Testis (tissue), 3 donors: Measurements from ENCODE around the gene KIF18B. TPM values are rescaled to one million over a fixed set of nuclear protein-coding genes. Genes with fewer than 3 reads are reported as not detected.
A peak's percentile ranks its signal among the peaks of the same experiment; 100 is the strongest.

ENCODE experiments used
- DNase-seq: peaks from one replicate; pipeline ENCODE4 v3.0.0-alpha.2; 2019
- H3K27ac ChIP-seq, 2 donors: fragments of 200-600 bp; sonication (generic); one replicate each; pipeline ENCODE4 v1.5.1; 2019
- H3K27me3 ChIP-seq: fragments of 200-600 bp; sonication (generic); one replicate; pipeline ENCODE4 v1.5.1; 2019
- H3K36me3 ChIP-seq: fragments of 200-600 bp; sonication (generic); one replicate; pipeline ENCODE4 v1.5.1; 2017; ENCODE audit warnings: low read depth; ENCODE audit errors: missing control alignments
- H3K4me1 ChIP-seq: fragments of 200-600 bp; sonication (generic); one replicate; pipeline ENCODE4 v1.5.1; 2019
- H3K4me3 ChIP-seq, 2 donors: fragments of 200-600 bp; sonication (generic); one replicate each; pipeline ENCODE4 v1.5.1; 2017 to 2019
- H3K9me3 ChIP-seq: fragments of 200-600 bp; sonication (generic); one replicate; pipeline ENCODE4 v1.5.1; 2017
- CTCF ChIP-seq, 3 experiments: fragments of 450-650 bp in 2 of 3; fragments of 200-600 bp in 1 of 3; sonication (generic) in 1 of 3; IDR thresholded peaks; one replicate each; pipeline ENCODE4 v1.5.1; 2016 to 2019; ENCODE audit warnings: antibody characterized with exemption in 3 of 3, mild to moderate bottlenecking in 2 of 3, moderate library complexity in 1 of 3
- POLR2A ChIP-seq: fragments of 450-650 bp; IDR thresholded peaks from one replicate; pipeline ENCODE4 v1.6.1; 2017; ENCODE audit warnings: antibody characterized with exemption, mild to moderate bottlenecking, moderate library complexity
- WGBS, 2 donors: methylation state at CpG; one replicate each; pipeline ENCODE4 v1.1.5; 2018; 5-methylcytosine and 5-hydroxymethylcytosine counted together
- intact Hi-C: fragments of 100-400 bp; cut with DNase I; formaldehyde crosslinking; loops from one replicate; pipeline ENCODE4 v1.15.1; 2023; ENCODE audit warnings: low total_unique reads
- polyA plus RNA-seq: library from polyadenylated mRNA; stranded (reverse); fragments of 350-450 nt; fragmentation: Illumina TruSeq; extraction: RNeasy Lipid Tissue Mini Kit (QIAGEN cat#74804); gene quantifications from one replicate; pipeline ENCODE4 v1.2.3, GENCODE V29; 2014; ENCODE audit warnings: low read depth, low replicate concordance; ENCODE audit not compliant: insufficient read depth
- total RNA-seq, 2 donors: library from RNA; depleted of rRNA; stranded (reverse); fragments of >200 nt; gene quantifications; one replicate each; pipeline ENCODE4 v1.2.3, GENCODE V29; 2016

KIF18B gene
- total and polyA plus RNA-seq, 3 donors from 2014 or later, result 3.7 to 6.0 (median 4.7) TPM

DNA sequence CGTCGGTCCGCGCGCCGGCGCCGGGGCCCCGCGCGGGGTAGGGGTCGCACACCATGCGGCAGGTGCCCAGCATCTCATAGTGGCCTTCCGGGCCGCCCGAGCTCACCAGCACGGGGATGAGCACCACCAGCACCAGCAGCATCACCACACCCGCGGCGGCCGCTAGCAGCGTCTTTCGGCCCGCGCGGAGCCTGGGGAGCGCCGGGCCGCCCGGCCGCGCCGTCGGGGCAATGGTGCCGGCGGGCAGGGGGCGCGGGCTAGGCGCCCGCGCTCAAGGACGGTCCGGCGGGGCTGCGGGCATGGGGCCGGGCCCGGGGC lies 20.3 kb upstream of the KIF18B start:
- intact Hi-C loops, result no loop called here
- Histone ChIP-seq H3K36me3 (no peaks in the 10 kb centered on the region), H3K27me3 (no peaks in the 10 kb centered on the region), H3K4me3 (peak overlapping the region in 1 of 2 donors; percentile 9), H3K4me1 (peaks cover 14% of the 10 kb centered on the region), H3K27ac (no peak overlapping the region), H3K9me3 (no peaks in the 10 kb centered on the region)
- 4% methylated on average over 9 of the region's 47 CpGs; no CpG with 5 or more reads in 1 of the 2 donors for WGBS, 2 donors
- TF ChIP-seq CTCF (IDR thresholded peaks at IDR 0.05) (no peak), POLR2A (no peak)
- DNase-seq, result no peak

DNA sequence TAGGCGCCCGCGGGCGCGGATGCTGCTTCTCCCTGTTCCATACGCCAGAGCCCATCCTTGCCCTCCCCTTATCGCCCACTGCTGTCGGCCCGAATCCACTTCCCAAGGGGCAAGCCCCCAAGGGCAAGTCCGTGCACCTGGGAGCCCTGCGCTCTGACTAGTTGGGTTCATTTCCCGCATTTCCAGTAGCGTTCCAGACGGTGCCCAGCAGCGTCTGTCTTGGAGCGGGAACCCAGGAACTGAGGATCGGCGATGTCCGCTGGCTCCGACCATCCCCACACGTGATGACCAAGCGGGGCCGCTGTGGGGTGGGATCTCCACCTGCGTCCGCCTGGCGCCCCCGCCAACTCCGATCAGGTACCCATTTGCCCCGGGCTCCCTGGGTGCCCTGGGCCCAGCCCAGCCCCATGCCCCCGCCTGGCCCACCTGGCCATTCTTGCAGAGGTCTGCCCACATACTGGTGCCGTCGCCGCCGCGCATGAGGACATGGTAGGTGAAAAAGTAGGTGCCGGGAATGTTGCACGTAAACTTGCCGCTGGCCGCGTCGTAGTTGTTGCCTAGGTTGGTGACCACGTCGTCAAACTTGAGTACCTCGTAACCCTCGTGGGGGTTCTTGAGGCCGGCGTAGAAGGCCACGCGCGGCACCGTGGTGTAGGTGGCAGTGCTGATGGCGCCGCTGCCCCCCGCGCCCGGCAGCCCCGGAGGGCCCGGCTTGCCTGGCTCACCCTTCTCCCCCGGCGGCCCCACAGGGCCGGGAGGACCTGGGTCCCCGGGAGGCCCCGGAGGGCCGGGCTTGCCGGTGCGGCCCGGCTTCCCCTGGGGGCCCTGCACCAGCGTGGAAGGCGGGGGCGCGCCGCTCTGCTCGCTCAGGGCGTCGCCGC lies 19.7 kb upstream of the KIF18B start:
- intact Hi-C loops, result no loop called here
- Histone ChIP-seq H3K36me3 (no peaks in the 10 kb centered on the region), H3K4me1 (peaks cover 14% of the 10 kb centered on the region), H3K4me3 (peak overlapping the region in 1 of 2 donors; percentile 9), H3K27ac (no peak overlapping the region), H3K27me3 (no peaks in the 10 kb centered on the region), H3K9me3 (no peaks in the 10 kb centered on the region)
- 0 to 4% methylated on average over 3 to 74 of the region's 76 CpGs for WGBS, 2 donors
- TF ChIP-seq POLR2A (no peak), CTCF (IDR thresholded peaks at IDR 0.05) (no peak)
- DNase-seq, result no peak

DNA sequence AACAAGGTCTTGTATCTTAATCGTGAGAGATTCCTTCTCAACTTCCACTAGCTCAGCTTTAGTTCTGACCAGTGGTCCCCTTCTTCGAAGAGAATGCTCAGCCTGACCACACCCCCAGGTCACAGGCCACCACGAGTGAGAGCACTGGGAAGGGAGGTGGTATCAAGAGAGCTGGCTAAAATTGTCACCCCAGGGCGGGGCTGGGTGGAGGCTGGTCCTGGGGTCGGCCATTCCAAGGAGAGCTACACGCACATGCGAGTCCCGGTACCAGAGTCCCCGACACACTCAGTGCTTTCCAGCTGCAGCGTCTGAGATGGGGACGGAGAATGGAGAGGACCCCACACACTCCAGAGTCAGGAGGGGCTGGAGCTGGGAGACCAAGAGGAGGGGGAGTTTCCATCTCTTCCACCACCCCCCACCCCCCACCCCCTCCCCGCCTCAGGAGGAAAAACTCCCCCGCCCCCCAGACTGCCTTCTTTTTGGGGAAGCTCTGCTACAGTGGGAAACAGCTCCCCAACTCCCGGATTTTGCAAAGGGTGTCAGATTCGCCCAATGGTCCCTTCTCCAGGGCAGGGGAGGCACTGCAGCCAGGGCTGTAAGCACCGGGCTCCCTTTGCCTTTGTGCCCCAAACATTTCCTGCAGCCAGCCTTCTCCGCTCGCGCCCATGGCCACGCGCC lies 18.9 kb upstream of the KIF18B start:
- intact Hi-C loops, result no loop called here
- no peak for DNase-seq
- H3K9me3 ChIP-seq, result no peaks in the 10 kb centered on the region
- no peaks in the 10 kb centered on the region for H3K36me3 ChIP-seq
- 10 to 11% methylated on average over 17 to 21 of the region's 21 CpGs for WGBS, 2 donors
- no peak overlapping the region for H3K4me3 ChIP-seq
- peaks cover 14% of the 10 kb centered on the region for H3K4me1 ChIP-seq
- H3K27me3 ChIP-seq, result no peaks in the 10 kb centered on the region
- H3K27ac ChIP-seq, result no peak overlapping the region
- TF ChIP-seq POLR2A, result no peak
- TF ChIP-seq CTCF (IDR thresholded peaks at IDR 0.05), result no peak

DNA sequence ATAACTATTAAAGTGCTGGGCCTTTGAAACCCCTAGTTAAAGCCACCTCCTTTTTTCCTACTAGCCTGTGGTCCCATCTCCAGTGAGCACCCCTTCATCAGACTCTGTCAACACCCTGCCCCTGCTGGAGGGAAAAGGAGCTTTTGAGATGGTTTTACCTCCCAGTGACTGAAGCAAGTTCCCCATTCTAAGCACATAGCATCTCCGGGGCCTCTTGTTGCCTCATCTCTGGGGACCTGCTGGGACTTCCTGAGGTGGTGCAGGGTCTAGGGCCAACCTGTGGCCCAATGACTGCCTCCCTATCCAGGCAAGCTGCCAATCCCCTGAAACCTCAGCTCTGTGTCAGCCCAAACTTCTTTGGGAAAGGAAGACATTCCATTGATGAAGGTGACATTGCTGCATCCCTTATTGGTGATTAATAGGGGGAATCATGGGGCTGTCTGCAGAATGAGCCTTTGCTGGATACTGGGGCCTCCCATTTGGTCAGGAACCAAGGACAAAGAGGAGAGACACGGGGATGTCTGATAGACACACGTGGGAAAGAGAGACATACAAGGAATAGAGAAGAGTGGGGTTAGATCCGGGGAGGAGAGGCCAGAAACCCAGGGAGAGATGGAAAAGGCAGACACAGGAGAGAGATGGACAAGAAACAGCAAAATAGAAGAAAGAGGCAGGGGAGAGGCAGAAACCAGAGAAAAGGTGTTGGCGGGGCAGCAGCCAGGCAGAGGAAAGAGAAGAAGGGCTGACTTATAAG lies 18.1 kb upstream of the KIF18B start:
- H3K4me1 ChIP-seq, result peaks cover 13% of the 10 kb centered on the region

More for the DNA sequence above, 18.1 kb upstream of the KIF18B start:
- intact Hi-C loops, result no loop called here
- no peak overlapping the region for H3K4me3 ChIP-seq
- H3K27ac ChIP-seq, result no peak overlapping the region
- TF ChIP-seq CTCF (IDR thresholded peaks at IDR 0.05) (no peak), POLR2A (no peak)
- H3K36me3 ChIP-seq, result no peaks in the 10 kb centered on the region
- 56 to 68% methylated on average over 5 of the region's 5 CpGs for WGBS, 2 donors
- DNase-seq, result no peak
- no peaks in the 10 kb centered on the region for H3K27me3 ChIP-seq
- H3K9me3 ChIP-seq, result no peaks in the 10 kb centered on the region
